Suprapubic skin (tissue), 3 donors: ENCODE data around the gene GNLY.

Experiments
- EP300 ChIP-seq: sonication (generic); formaldehyde crosslinking; IDR thresholded peaks from one replicate; pipeline ENCODE4 v1.6.1; 2017; ENCODE audit warnings: antibody characterized with exemption
- POLR2A ChIP-seq, 2 donors: fragments of 450-650 bp; IDR thresholded peaks; one replicate each; pipeline ENCODE4 v1.6.1; 2017; ENCODE audit warnings: antibody characterized with exemption in 2 of 2, mild to moderate bottlenecking in 2 of 2, moderate library complexity in 2 of 2
- TF ChIP-seq, protein P1 (sequence below), 2 donors: fragments of 200-600 bp in 1 of 2; fragments of 450-650 bp in 1 of 2; sonication (generic) in 1 of 2; IDR thresholded peaks; one replicate each; pipeline ENCODE4 v1.5.1; 2016 to 2019; ENCODE audit warnings: antibody characterized with exemption in 2 of 2, mild to moderate bottlenecking in 1 of 2, moderate library complexity in 1 of 2

DNA sequence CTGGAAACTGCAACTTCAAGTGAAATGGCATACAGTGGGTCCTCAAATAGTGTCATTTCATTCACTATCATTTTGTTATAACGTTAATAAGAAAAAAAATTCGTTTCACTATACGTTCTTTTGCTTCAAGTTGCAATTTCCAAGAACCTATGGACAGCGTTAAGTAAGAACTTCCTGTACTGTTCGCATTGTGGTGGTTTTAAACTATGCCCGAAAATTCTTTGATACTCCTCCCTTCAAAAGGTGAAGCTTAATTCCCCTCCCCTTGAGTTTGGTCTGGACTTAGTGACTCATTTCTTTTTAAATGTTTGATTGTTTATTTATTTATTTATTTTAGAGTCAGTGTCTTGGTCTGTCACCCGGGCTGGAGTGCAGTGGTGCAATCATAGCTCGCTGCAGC, 20.7 kb downstream of the GNLY start:
- TF ChIP-seq, protein P1, sequence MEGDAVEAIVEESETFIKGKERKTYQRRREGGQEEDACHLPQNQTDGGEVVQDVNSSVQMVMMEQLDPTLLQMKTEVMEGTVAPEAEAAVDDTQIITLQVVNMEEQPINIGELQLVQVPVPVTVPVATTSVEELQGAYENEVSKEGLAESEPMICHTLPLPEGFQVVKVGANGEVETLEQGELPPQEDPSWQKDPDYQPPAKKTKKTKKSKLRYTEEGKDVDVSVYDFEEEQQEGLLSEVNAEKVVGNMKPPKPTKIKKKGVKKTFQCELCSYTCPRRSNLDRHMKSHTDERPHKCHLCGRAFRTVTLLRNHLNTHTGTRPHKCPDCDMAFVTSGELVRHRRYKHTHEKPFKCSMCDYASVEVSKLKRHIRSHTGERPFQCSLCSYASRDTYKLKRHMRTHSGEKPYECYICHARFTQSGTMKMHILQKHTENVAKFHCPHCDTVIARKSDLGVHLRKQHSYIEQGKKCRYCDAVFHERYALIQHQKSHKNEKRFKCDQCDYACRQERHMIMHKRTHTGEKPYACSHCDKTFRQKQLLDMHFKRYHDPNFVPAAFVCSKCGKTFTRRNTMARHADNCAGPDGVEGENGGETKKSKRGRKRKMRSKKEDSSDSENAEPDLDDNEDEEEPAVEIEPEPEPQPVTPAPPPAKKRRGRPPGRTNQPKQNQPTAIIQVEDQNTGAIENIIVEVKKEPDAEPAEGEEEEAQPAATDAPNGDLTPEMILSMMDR (IDR thresholded peaks at IDR 0.05): no peak
- TF ChIP-seq EP300 (no peak), POLR2A (IDR thresholded peaks at IDR 0.05) (no peak)
